NOMO-1 (cell line): ENCODE data around the gene TMEM115.

Source experiments
- DNase-seq, 2 experiments: peaks; one replicate each; lab custom pipeline; 2025; ENCODE audit not compliant: unreplicated experiment in 2 of 2; lab: John Stamatoyannopoulos, UW

The TMEM115 gene

GRCh38 chr3:50378757-50379156 lies 19.4 kb upstream of the TMEM115 start:
- no peak for DNase-seq

- DNase-seq: no peak
Measured at GRCh38 chr3:50378024-50378423, 18.7 kb upstream of the TMEM115 start.

DNA sequence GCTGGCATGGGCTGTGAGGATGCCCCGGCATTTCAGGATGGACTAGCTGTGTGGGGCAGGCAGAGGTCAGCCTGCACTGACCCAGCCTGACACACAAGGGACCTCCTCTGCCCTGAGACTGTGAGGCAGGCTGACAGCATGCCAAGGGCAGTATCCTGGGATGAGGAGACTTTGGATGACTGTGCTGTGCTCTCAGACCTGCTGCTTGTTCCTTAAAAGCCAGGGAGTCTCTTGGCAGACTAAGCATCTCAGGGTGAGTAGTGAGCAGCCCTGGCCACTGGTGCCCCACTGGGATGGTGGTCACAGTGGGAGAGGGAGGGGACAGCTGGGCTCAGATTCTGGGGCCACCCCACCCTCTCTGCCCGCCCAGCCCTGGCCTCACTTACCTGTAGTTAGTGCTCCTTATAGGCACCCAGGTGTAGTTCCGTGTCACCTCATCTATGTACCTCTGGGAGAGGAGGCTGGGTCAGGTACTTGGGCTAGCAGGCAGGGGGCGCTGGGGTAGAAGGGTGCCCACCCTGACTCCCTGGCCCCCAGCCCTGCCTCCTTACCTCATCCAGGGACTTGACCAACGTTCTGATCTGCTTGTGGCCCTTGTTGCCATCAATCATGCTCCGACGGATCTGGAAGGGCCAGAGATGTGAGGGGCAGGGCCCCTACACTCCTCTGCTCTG lies 16.1 kb upstream of the TMEM115 start:
- DNase-seq: peak in 1 of 2 experiments; percentile 4

GRCh38 chr3:50374363-50375257 lies 15.3 kb upstream of the TMEM115 start:
- no peak for DNase-seq

- DNase-seq: no peak
Measured at GRCh38 chr3:50373146-50374051, 14.1 kb upstream of the TMEM115 start.

DNA sequence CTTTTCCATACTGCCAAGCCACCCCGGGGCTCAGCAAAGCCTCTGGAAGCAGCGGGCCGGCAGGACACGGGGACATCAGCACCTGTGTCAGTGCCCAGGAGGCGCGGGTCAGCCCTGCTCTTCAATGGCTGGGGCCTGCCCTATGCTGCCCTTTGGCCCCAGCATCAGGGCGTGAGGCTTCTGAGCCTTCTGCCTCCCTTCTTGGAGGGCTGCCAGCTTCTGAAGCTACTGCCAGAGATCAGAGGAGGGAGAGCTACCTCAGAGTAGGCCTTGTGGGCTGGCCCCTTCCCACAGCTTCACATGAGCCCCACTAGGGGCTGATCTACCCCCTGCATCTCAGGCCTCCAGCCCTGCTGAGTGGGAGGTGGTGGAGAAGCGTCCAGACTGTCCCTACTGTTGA lies 13.0 kb upstream of the TMEM115 start:
- DNase-seq: no peak

- DNase-seq: no peak
Measured at GRCh38 chr3:50371133-50371685, 11.9 kb upstream of the TMEM115 start.

DNA sequence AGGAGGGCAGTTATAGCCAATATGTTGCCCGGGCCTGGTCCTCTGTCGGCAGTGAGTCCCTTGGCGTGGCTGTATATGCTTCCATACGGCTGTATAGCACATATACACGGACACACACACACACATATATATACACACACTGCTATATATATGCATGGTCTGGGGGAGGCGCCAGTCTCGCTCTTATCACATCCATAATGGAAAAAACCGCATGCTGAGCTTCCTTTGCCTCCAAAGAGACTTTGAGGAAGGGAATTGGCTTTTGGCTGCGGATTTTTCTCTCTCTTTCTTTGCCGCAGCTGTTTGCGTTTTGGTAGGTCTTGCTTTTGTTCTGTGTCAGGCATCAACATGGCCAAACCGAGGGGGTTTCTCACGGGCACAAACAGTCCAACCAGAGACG lies 11.3 kb upstream of the TMEM115 start:
- DNase-seq: peak; percentile 19 to 23

DNA sequence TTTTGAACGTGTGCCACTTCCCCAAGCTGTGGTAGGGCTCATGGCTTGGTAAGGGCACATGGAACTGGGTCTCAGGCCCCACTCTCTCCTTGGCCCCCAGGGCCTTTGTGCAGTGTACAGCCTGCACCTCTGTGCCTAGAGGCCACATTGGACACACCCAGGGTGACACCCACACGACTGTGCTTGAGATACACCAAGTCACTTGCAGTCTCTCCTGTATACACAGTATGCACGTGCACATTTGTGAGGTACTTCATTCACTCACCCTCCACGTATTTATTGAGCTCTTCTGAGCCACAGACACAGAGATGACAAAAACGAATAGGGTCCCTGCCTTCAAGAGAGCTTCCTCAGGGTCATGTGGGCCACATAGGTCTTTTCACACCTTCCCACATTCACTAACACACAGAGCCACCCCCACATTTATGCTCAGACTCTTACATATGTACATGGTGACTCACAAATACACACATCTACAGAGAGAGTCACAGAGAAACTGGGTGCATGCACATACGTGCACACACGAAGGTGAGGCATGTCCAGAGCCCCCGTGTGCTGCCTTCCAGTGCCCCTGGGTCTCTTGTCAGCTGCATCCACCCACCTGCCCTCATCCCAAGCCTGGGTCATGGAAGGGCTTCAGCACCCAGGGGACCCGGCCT lies 9.8 kb upstream of the TMEM115 start:
- no peak for DNase-seq

- no peak for DNase-seq
Measured at GRCh38 chr3:50365842-50366220, 6.5 kb upstream of the TMEM115 start.

DNA sequence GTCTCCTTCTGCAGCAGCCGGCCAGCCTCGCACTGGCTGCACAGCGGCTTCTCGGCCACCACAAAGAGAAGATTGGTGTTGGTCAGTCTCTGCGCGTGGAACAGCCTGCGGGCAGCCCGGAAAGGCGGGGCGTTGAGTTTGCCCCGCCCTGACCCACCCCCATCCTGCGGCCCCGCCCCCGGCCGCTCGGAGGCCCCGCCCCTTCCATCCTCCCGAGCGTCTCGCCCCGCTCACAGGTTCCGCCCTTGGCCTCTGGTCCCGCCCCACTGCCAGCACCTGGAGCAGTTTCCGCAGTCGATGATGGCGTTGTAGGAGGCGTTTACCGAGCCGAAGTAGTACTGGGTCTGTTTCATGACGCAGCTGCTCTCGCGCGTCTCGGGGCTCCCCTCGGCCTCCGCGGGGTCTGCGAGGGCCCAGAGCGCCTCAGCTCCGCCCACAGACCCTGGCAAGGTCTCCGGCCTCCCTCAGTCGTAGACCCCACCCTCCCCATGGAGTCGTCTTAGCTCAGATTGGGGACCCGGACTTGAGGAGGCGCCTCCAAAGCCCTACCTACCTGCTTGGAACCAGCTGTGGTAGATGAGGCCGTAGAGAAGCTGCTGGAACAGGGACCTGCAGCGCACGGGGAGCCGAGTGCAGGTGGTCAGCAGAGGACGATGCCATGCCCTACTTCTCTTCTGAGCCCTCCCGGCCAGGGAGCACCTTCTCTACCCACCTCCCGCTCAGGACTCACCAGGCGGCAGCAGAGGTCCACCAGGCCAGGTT lies 5.9 kb upstream of the TMEM115 start:
- DNase-seq: peak; percentile 83 to 89

- DNase-seq: no peak
Measured at GRCh38 chr3:50364573-50365079, 5.3 kb upstream of the TMEM115 start.

DNA sequence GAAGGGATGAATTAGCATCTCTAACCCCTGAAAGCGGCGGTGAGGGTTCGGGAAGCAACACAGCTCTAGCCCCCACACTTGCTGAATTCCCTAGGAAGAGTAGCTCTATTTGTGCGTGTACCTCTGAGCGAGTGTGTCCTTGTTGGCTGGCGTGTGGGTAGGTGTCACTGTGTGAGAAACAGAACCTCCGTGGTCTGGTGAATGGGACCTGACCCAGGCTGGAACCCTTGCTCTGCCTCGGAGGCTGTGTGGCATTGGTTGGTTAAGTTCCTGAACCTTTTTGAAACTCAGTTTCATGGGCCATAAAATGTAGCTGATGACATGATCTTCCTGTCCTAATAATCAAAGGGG lies 414 bp upstream of the TMEM115 start:
- DNase-seq: no peak

DNA sequence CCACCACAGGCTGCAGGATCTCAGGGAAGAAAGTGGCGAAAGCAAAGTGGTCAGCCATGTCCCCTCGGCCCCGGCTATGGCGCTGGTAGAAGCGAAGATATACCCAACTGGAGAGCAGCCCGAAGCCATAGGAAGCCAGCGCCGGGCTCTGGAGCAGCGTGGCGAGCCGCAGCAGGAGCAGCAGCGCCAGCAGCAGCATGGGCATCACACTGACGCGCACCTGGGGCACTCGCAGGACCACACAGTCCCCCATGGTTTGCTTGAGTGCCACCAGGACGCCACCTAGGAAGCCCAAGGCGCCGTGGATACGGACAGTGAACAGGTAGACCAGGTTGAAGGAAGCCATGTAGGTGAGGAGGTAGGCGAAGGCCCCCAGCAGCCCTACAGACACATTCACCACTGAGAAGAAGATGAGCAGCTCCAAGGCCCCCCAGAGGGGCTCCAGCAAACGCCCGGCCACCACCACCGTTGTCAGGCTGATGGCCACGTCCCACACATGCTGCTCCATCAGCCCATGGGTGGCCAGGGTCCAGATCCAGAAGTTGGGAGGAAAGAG lies 888 bp downstream of the TMEM115 start:
- no peak for DNase-seq

- no peak for DNase-seq
Measured at GRCh38 chr3:50357481-50357880, 1.8 kb downstream of the TMEM115 start.

- peak in 1 of 2 experiments; percentile 23 for DNase-seq
Measured at GRCh38 chr3:50356553-50356952, 2.8 kb downstream of the TMEM115 start.

- DNase-seq: no peak
Measured at GRCh38 chr3:50355829-50356552, 3.3 kb downstream of the TMEM115 start.

DNA sequence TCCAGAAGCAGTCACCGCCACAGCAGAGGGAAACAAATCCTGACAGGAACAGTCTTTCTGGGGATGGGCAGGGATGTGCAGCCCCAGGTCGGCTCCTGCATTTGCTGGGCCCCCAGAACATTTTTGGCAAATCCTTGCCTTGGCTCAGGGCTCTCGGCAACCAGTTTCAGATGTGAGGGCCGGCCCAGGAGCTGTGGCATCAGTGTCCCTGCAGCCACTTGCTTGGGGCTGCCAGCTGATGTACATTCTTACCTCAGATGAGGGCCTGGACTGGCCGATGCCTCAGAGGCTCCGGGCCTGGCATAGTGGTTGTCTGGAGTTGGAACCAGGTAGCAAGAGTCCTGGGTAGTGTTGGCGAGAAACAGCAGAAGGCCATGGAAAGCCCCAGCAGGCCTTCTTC lies 4.5 kb downstream of the TMEM115 start:
- DNase-seq: no peak
